GM18873 (cell line): Measurements from ENCODE around the gene TGFBR2.

Experiments used
- ATAC-seq: cut with Tn5 transposase; IDR thresholded peaks from one replicate; pipeline ENCODE4 v1.9.1; 2021; ENCODE audit warnings: mild to moderate bottlenecking, moderate library complexity, moderate number of reproducible peaks; ENCODE audit not compliant: unreplicated experiment, low FRiP score

The TGFBR2 gene

GRCh38 chr3:30741889-30742288, 135.5 kb downstream of the TGFBR2 start:
- no peak for ATAC-seq

- no peak for ATAC-seq
Observed at GRCh38 chr3:30742796-30743619, 136.6 kb downstream of the TGFBR2 start.
